ENCODE data around the gene PPP1R10. TPM values are rescaled to one million over a fixed set of nuclear protein-coding genes. Genes with fewer than 3 reads are reported as not detected.

PPP1R10 gene
- total RNA-seq, 4 donors from 2014 or later: 29.4 to 48.6 (median 39.3) TPM

GRCh38 chr6:30583921-30584320, 33.1 kb downstream of the PPP1R10 start:
- TF ChIP-seq CTCF (IDR thresholded peaks at IDR 0.05) (no peak), POLR2A (IDR thresholded peaks at IDR 0.05) (no peak), EP300 (IDR thresholded peaks at IDR 0.05) (no peak)
- 76 to 85% methylated on average over 5 of the region's 5 CpGs for WGBS, 2 donors
- H3K36me3 ChIP-seq: peaks cover 4 to 100% (median 72%) of the 10 kb centered on the region in 3 donors

GRCh38 chr6:30578051-30578450, 39.0 kb downstream of the PPP1R10 start:
- TF ChIP-seq POLR2A (IDR thresholded peaks at IDR 0.05) (no peak), EP300 (IDR thresholded peaks at IDR 0.05) (no peak), CTCF (IDR thresholded peaks at IDR 0.05) (no peak)
- Histone ChIP-seq H3K36me3 (peaks cover 8 to 69% (median 40%) of the 10 kb centered on the region in 3 donors), H3K27ac (no peak overlapping the region), H3K4me1 (peaks cover 0 to 17% (median 10%) of the 10 kb centered on the region in 4 donors), H3K4me3 (no peak overlapping the region), H3K9me3 (no peaks in the 10 kb centered on the region), H3K27me3 (no peaks in the 10 kb centered on the region)
- WGBS, 2 donors: 93 to 96% methylated on average over 8 of the region's 8 CpGs
- DNase-seq (ENCODE audit: low spot score in 2 of 2): no peak

More at GRCh38 chr6:30583921-30584320, 33.1 kb downstream of the PPP1R10 start:
- Histone ChIP-seq H3K27me3 (no peaks in the 10 kb centered on the region), H3K4me1 (no peaks in the 10 kb centered on the region), H3K4me3 (no peak overlapping the region), H3K27ac (no peak overlapping the region), H3K9me3 (no peaks in the 10 kb centered on the region)
- DNase-seq (ENCODE audit: low spot score in 2 of 2): no peak

- no peak overlapping the region for H3K4me3 ChIP-seq
- DNase-seq (ENCODE audit: low spot score in 2 of 2): no peak
- no peak for TF ChIP-seq CTCF (IDR thresholded peaks at IDR 0.05)
- TF ChIP-seq EP300 (IDR thresholded peaks at IDR 0.05): no peak
- TF ChIP-seq POLR2A (IDR thresholded peaks at IDR 0.05): no peak
- no peaks in the 10 kb centered on the region for H3K27me3 ChIP-seq
- H3K9me3 ChIP-seq: no peaks in the 10 kb centered on the region
- H3K4me1 ChIP-seq: peaks cover 0 to 47% (median 29%) of the 10 kb centered on the region in 4 donors
- H3K36me3 ChIP-seq: peaks cover 0 to 19% (median 7%) of the 10 kb centered on the region in 3 donors
- 59 to 61% methylated on average over 4 of the region's 4 CpGs for WGBS, 2 donors
- no peak overlapping the region for H3K27ac ChIP-seq
These were observed 43.9 kb downstream of the PPP1R10 start for GRCh38 chr6:30573113-30573512.

GRCh38 chr6:30572148-30572547, 44.9 kb downstream of the PPP1R10 start:
- Histone ChIP-seq H3K36me3 (peaks cover 0 to 10% (median 0%) of the 10 kb centered on the region in 3 donors), H3K4me3 (peak overlapping the region; percentile 54 to 88 (median 70)), H3K9me3 (no peaks in the 10 kb centered on the region), H3K27me3 (no peaks in the 10 kb centered on the region), H3K27ac (peak overlapping the region in 3 of 4 donors; percentile 83 to 93 (median 90)), H3K4me1 (peaks cover 0 to 47% (median 29%) of the 10 kb centered on the region in 4 donors)
- no peak for TF ChIP-seq POLR2A (IDR thresholded peaks at IDR 0.05)
- TF ChIP-seq CTCF (IDR thresholded peaks at IDR 0.05): no peak
- no peak for TF ChIP-seq EP300 (IDR thresholded peaks at IDR 0.05)
- no peak for DNase-seq (ENCODE audit: low spot score in 2 of 2)

GRCh38 chr6:30571762-30572082, 45.3 kb downstream of the PPP1R10 start:
- peak overlapping the region; percentile 54 to 88 (median 70) for H3K4me3 ChIP-seq
- WGBS, 2 donors: 1% methylated on average over 8 of the region's 8 CpGs
- peak overlapping the region; percentile 80 to 93 (median 86) for H3K27ac ChIP-seq
- H3K9me3 ChIP-seq: no peaks in the 10 kb centered on the region
- TF ChIP-seq EP300 (IDR thresholded peaks at IDR 0.05) (no peak), POLR2A (IDR thresholded peaks at IDR 0.05) (no peak), CTCF (IDR thresholded peaks at IDR 0.05) (no peak)
- peaks cover 0 to 5% (median 0%) of the 10 kb centered on the region in 3 donors for H3K36me3 ChIP-seq
- H3K4me1 ChIP-seq: peaks cover 0 to 47% (median 29%) of the 10 kb centered on the region in 4 donors
- H3K27me3 ChIP-seq: no peaks in the 10 kb centered on the region
- DNase-seq (ENCODE audit: low spot score in 2 of 2): no peak
